Measurements from ENCODE around the gene MICU1. TPM values are rescaled to one million over a fixed set of nuclear protein-coding genes. Genes with fewer than 3 reads are reported as not detected.

MICU1 gene
- total RNA-seq, 1 experiment from 2014 or later: 39.4 TPM

GRCh38 chr10:72625276-72625607 lies 637 bp downstream of the MICU1 start:
- TF ChIP-seq ELF1 (IDR thresholded peaks at IDR 0.05; ENCODE audit: borderline replicate concordance, low read depth) (no peak), ZFX (IDR thresholded peaks at IDR 0.05) (no peak), ZNF274 (IDR thresholded peaks at IDR 0.05; ENCODE audit: low read depth, low read length) (no peak), POLR2AphosphoS5 (IDR thresholded peaks at IDR 0.05; ENCODE audit: low read depth, low read length) (no peak), CEBPB (IDR thresholded peaks at IDR 0.05; ENCODE audit: low read depth) (no peak), SIN3A (IDR thresholded peaks at IDR 0.05; ENCODE audit: low read depth) (no peak)
- TF ChIP-seq, protein P1, sequence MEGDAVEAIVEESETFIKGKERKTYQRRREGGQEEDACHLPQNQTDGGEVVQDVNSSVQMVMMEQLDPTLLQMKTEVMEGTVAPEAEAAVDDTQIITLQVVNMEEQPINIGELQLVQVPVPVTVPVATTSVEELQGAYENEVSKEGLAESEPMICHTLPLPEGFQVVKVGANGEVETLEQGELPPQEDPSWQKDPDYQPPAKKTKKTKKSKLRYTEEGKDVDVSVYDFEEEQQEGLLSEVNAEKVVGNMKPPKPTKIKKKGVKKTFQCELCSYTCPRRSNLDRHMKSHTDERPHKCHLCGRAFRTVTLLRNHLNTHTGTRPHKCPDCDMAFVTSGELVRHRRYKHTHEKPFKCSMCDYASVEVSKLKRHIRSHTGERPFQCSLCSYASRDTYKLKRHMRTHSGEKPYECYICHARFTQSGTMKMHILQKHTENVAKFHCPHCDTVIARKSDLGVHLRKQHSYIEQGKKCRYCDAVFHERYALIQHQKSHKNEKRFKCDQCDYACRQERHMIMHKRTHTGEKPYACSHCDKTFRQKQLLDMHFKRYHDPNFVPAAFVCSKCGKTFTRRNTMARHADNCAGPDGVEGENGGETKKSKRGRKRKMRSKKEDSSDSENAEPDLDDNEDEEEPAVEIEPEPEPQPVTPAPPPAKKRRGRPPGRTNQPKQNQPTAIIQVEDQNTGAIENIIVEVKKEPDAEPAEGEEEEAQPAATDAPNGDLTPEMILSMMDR (IDR thresholded peaks at IDR 0.05 in 2 of 3, conservative IDR thresholded peaks at IDR 0.05 in 1 of 3; ENCODE audit: borderline replicate concordance in 1 of 3, insufficient read depth in 1 of 3, low read depth in 2 of 3, low read length in 2 of 3): no peak
- Histone ChIP-seq H3K27me3 (ENCODE audit: insufficient read depth, low read length) (no peaks in the 10 kb centered on the region), H2AFZ (ENCODE audit: low read depth, low read length, poor library complexity, severe bottlenecking) (no peak overlapping the region), H3K9me3 (ENCODE audit: control insufficient read depth in 1 of 2, insufficient read depth in 1 of 2, low read depth in 1 of 2, low read length in 2 of 2) (no peaks in the 10 kb centered on the region), H3K4me3 (replicated peaks in 1 of 2; ENCODE audit: low read depth in 1 of 2, low read length in 2 of 2) (peak overlapping the region; percentile 80 to 84), H3K36me3 (ENCODE audit: control insufficient read depth in 1 of 2, insufficient read depth in 2 of 2, low read length in 2 of 2) (no peaks in the 10 kb centered on the region), H3K4me2 (ENCODE audit: low read length) (peak overlapping the region; percentile 71), H3K79me2 (ENCODE audit: insufficient read depth, low read length) (peaks cover 21% of the 10 kb centered on the region), H3K4me1 (ENCODE audit: control insufficient read depth in 1 of 2, insufficient read depth in 2 of 2, low read length in 2 of 2) (peaks cover 2 to 18% of the 10 kb centered on the region in 2 experiments; a peak in 3 of 4 replicates), H3K9me2 (ENCODE audit: insufficient read depth) (no peaks in the 10 kb centered on the region), H3K9ac (ENCODE audit: low read length) (peak overlapping the region; percentile 75), H4K20me1 (ENCODE audit: insufficient read depth) (no peaks in the 10 kb centered on the region), H3K27ac (ENCODE audit: low read depth, low read length) (peak overlapping the region; percentile 53)
- DNase-seq (ENCODE audit: low read depth, low spot score) (no peak), ATAC-seq (no peak; the same call in 1 of the 2 replicates)
- ChIA-PET CTCF (no interaction called here), POLR2A (interaction anchor here (0.6 to 1.0 kb wide), 2 partner anchors 68 to 85 kb away, joined by 3 read pairs; no protein-coding TSS in a partner anchor), RAD21 (ENCODE audit: low non-redundant PET in 1 of 2, low total read pairs in 2 of 2, uncharacterized antibody in 2 of 2, unreplicated experiment in 2 of 2) (no interaction called here)
- intact Hi-C loops (cut with micrococcal nuclease): no loop called here
- no TSS peak for BruUV-seq (replicated peaks)

DNA sequence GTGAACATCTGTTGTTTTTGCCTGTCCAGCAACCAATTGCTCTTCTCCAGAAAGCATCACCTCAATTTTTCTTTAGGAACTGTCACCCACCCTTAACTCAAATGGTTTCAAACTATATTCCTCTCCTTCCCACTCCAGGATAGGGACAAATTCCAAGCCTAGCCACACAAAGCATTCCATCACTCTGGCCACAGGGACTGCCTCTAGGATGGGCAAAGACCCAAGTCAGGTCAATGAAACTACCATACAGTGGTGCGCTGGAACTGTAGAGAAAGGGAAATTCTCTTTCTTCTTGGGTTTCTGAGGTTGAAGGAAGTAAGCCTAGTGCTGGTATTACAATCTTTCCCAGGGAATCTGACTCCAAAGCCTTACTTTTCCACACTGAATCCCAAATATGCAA lies 3.6 kb downstream of the MICU1 start:
- TF ChIP-seq EGR1 (IDR thresholded peaks at IDR 0.05; ENCODE audit: low read depth) (no peak), EZH2 (IDR thresholded peaks at IDR 0.05) (no peak), CEBPB (IDR thresholded peaks at IDR 0.05; ENCODE audit: low read depth) (no peak), SRF (IDR thresholded peaks at IDR 0.05; ENCODE audit: low read depth) (no peak), POLR2A (IDR thresholded peaks at IDR 0.05; ENCODE audit: borderline replicate concordance, extremely low read depth, insufficient read depth, insufficient read length) (no peak), RAD21 (IDR thresholded peaks at IDR 0.05; ENCODE audit: low read depth) (no peak), POLR2AphosphoS5 (IDR thresholded peaks at IDR 0.05; ENCODE audit: low read depth, low read length) (no peak), MAX (IDR thresholded peaks at IDR 0.05) (no peak), SIN3A (IDR thresholded peaks at IDR 0.05; ENCODE audit: low read depth) (no peak), FOSL1 (IDR thresholded peaks at IDR 0.05; ENCODE audit: low read depth) (no peak), ZFX (IDR thresholded peaks at IDR 0.05) (no peak)
- intact Hi-C loops (cut with micrococcal nuclease): no loop called here
- H3K36me3 ChIP-seq (ENCODE audit: control insufficient read depth in 1 of 2, insufficient read depth in 2 of 2, low read length in 2 of 2): no peaks in the 10 kb centered on the region
- no TSS peak for BruUV-seq (replicated peaks)
- H4K20me1 ChIP-seq (ENCODE audit: insufficient read depth): no peaks in the 10 kb centered on the region
- peaks cover 23% of the 10 kb centered on the region for H3K79me2 ChIP-seq (ENCODE audit: insufficient read depth, low read length)
- ChIA-PET RAD21 (ENCODE audit: low non-redundant PET in 1 of 2, low total read pairs in 2 of 2, uncharacterized antibody in 2 of 2, unreplicated experiment in 2 of 2) (no interaction called here), POLR2A (no interaction called here), CTCF (no interaction called here)
- H3K4me2 ChIP-seq (ENCODE audit: low read length): no peak overlapping the region
- no peak overlapping the region for H3K9ac ChIP-seq (ENCODE audit: low read length)
- DNase-seq (ENCODE audit: low read depth, low spot score) (no peak), ATAC-seq (no peak)
- no peaks in the 10 kb centered on the region for H3K9me2 ChIP-seq (ENCODE audit: insufficient read depth)
- H3K9me3 ChIP-seq (ENCODE audit: control insufficient read depth in 1 of 2, insufficient read depth in 1 of 2, low read depth in 1 of 2, low read length in 2 of 2): no peaks in the 10 kb centered on the region
- no peaks in the 10 kb centered on the region for H3K27me3 ChIP-seq (ENCODE audit: insufficient read depth, low read length)
- no peak overlapping the region for H3K27ac ChIP-seq (ENCODE audit: low read depth, low read length)
- no peak overlapping the region for H3K4me3 ChIP-seq (replicated peaks in 1 of 2; ENCODE audit: low read depth in 1 of 2, low read length in 2 of 2)
- H3K4me1 ChIP-seq (ENCODE audit: control insufficient read depth in 1 of 2, insufficient read depth in 2 of 2, low read length in 2 of 2): peaks cover 2 to 18% of the 10 kb centered on the region in 2 experiments; a peak in 3 of 4 replicates
- no peak overlapping the region for H2AFZ ChIP-seq (ENCODE audit: low read depth, low read length, poor library complexity, severe bottlenecking)

All from HCT116 (cell line).